GM12878 (cell line): Measurements from ENCODE around the gene RPL37A.

Experiments
- ATF7 ChIP-seq: fragments of 450-650 bp; IDR thresholded peaks from 2 replicates; pipeline ENCODE4 v1.6.1; 2016; ENCODE audit warnings: low read depth, mild to moderate bottlenecking
- CEBPB ChIP-seq, 2 experiments: fragments of 150-350 bp in 1 of 2; IDR thresholded peaks; 2 replicates each; pipeline ENCODE4 v1.6.1; 2012 to 2014; ENCODE audit warnings: low read depth in 2 of 2, low read length in 2 of 2, borderline replicate concordance in 1 of 2, inconsistent platforms in 1 of 2
- CTCF ChIP-seq, 3 experiments: IDR thresholded peaks in 2 of 3; conservative IDR thresholded peaks in 1 of 3; 2 replicates each; pipeline ENCODE4 v1.5.1; 2011; ENCODE audit warnings: low read depth in 3 of 3, low read length in 3 of 3, mild to moderate bottlenecking in 3 of 3, control low read depth in 2 of 3, moderate library complexity in 2 of 3, inconsistent platforms in 1 of 3, mixed read lengths in 1 of 3; ENCODE audit not compliant: control insufficient read depth in 2 of 3, insufficient read depth in 1 of 3; ENCODE audit errors: extremely low read depth in 1 of 3
- E2F4 ChIP-seq: IDR thresholded peaks from 2 replicates; pipeline ENCODE4 v1.6.1; 2012; ENCODE audit warnings: low read depth, low read length, improper control_type of control experiment
- ELK1 ChIP-seq: IDR thresholded peaks from 2 replicates; pipeline ENCODE4 v1.6.1; 2012; ENCODE audit warnings: low read depth, low read length, improper control_type of control experiment
- EP300 ChIP-seq, 2 experiments: fragments of 150-350 bp in 1 of 2; IDR thresholded peaks; 2 replicates each; pipeline ENCODE4 v1.6.1; 2011 to 2012; ENCODE audit warnings: low read depth in 2 of 2, low read length in 2 of 2, borderline replicate concordance in 1 of 2, improper control_type of control experiment in 1 of 2, inconsistent platforms in 1 of 2; ENCODE audit not compliant: control insufficient read depth in 1 of 2
- ESRRA ChIP-seq: IDR thresholded peaks from 2 replicates; pipeline ENCODE4 v1.6.1; 2012; ENCODE audit warnings: mild to moderate bottlenecking, low read length, improper control_type of control experiment
- ETV6 ChIP-seq, 2 experiments: fragments of 450-650 bp in 1 of 2; IDR thresholded peaks in 1 of 2; conservative IDR thresholded peaks in 1 of 2; 2 replicates each; pipeline ENCODE4 v1.6.1; 2014; ENCODE audit warnings: antibody characterized with exemption in 1 of 2, borderline replicate concordance in 1 of 2, low read depth in 1 of 2, mild to moderate bottlenecking in 1 of 2, moderate library complexity in 1 of 2
- EZH2 ChIP-seq: IDR thresholded peaks from 2 replicates; pipeline ENCODE4 v1.6.1; 2012; ENCODE audit warnings: low read depth, mild to moderate bottlenecking, control low read depth, inconsistent platforms, low read length, borderline replicate concordance; ENCODE audit not compliant: control insufficient read depth
- HDAC2 ChIP-seq: fragments of 200-600 bp; sonication (generic); IDR thresholded peaks from 2 replicates; pipeline ENCODE4 v1.6.1; 2017
- POLR2A ChIP-seq: IDR thresholded peaks from 2 replicates; pipeline ENCODE4 v1.6.1; 2011; ENCODE audit warnings: low read depth, mild to moderate bottlenecking, low read length
- SMAD1 ChIP-seq: fragments of 450-650 bp; IDR thresholded peaks from 2 replicates; pipeline ENCODE4 v1.6.1; 2018; ENCODE audit warnings: mild to moderate bottlenecking, low read depth; ENCODE audit not compliant: partially characterized antibody
- YY1 ChIP-seq: IDR thresholded peaks from 2 replicates; pipeline ENCODE4 v1.6.1; 2011; ENCODE audit warnings: low read depth, mild to moderate bottlenecking, low read length

GRCh38 chr2:216539791-216540241 is 41.2 kb downstream of the RPL37A start:
- TF ChIP-seq HDAC2 (no peak), E2F4 (no peak), CTCF (IDR thresholded peaks at IDR 0.05 in 2 of 3, conservative IDR thresholded peaks at IDR 0.05 in 1 of 3; ENCODE audit: control insufficient read depth in 2 of 3, extremely low read depth in 1 of 3, insufficient read depth in 1 of 3, low read depth in 3 of 3, low read length in 3 of 3) (no peak), ELK1 (no peak), CEBPB (IDR thresholded peaks at IDR 0.05; ENCODE audit: borderline replicate concordance in 1 of 2, low read depth in 2 of 2, low read length in 2 of 2) (no peak), YY1 (0 out of 2 replicates have a peak, but pooled peaks have one; percentile 8), ETV6 (conservative IDR thresholded peaks at IDR 0.05 in 1 of 2, IDR thresholded peaks at IDR 0.05 in 1 of 2; ENCODE audit: borderline replicate concordance in 1 of 2, low read depth in 1 of 2) (no peak), POLR2A (no peak), ESRRA (no peak), ATF7 (0 out of 2 replicates have a peak, but pooled peaks have one; percentile 40), EP300 (IDR thresholded peaks at IDR 0.05; ENCODE audit: borderline replicate concordance in 1 of 2, control insufficient read depth in 1 of 2, low read depth in 2 of 2, low read length in 2 of 2) (no peak), SMAD1 (no peak), EZH2 (no peak)
